ENCODE results near the gene REV3L.

The REV3L gene

DNA sequence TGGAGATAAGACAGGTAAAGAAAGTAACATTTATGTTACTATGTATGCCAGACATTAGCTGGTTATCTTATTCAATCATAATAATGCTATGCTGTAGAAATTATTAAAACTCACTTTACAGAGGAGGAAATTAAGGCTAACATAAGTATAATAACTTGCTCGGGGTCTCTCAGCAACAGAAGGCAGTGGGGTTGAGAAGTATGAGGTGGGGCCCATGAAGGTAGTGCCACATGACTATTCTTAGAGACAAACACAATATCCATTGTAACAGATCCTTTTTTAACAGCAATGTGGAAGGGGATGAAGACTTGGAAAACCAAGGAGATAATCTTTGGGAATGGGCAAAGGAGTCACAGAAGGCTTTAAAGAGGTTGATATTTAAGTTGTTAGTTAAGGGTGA is 11.5 kb downstream of the REV3L start:
- no peak for DNase-seq (ENCODE audit: extremely low spot score, insufficient read length, low read depth)
- FAIRE-seq: no peak

DNA sequence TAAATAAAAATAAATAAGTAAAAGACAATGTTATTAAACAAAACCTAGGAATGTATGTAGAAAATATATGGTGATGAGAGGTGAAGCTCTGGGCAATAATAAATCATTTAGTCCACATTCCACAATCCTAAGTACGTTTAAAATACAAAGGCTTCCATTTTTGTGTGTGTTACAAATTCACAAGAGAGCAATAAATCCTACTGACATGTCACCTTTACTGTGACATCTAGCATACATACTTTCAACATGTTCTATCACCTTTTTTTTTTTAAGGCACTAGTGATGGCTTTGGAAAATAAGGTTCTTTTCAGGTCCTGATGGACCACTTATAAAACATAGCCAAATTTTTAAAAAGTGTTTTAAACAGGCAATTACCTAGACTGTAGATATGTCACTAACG is 12.0 kb downstream of the REV3L start:
- DNase-seq (ENCODE audit: extremely low spot score, insufficient read length, low read depth): no peak
- no peak for FAIRE-seq

DNA sequence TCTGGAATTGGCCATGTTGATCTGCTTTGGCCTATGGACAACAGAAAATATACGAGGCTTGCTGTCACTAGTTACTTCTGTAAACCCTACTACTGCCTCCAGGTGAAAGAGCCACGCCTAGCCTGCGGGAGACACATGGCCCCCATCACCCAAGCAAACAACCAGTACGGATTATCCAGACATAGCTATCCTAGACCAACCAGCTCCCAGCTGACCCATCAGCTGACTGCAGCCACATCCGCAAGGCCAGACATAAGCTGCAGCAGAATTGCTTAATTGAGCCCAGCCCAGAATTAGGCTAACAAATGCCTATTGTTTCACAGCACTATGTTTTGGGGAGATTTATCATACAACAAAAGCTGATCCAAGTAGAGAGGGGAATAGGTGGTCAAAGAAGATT is 13.5 kb downstream of the REV3L start:
- DNase-seq (ENCODE audit: extremely low spot score, insufficient read length, low read depth) (no peak), FAIRE-seq (no peak)

DNA sequence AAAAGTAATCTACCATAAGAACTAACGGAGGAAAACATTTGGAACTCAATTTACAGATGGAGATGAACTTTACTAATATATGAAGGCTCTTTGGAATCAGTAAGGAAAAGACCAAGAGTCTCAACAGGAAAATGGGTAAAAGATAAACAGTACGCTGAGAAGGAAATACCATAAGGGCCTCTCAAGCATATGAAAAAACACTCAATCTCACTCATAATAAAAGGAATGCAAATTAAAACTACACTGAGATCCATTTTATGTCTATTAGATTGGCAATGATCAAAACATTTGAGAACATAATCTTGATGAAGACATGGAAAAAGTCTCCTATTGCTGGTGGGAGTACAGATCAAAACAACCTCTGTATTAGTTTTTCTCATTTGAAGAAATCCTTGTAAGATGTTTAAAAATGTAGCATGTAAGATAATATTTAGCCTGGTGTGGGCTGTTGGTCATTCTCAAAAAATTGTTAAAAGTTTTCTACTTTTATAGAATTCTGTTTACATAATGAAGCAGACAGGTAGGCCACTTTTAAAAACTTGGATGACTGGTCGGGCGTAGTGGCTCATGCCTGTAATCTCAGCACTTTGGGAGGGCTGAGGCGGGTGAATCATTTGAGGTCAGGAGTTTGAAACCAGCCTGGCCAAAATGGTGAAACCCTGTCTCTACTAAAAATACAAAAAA is 14.5 kb downstream of the REV3L start:
- DNase-seq (ENCODE audit: extremely low spot score, insufficient read length, low read depth) (no peak), FAIRE-seq (no peak)

GRCh38 chr6:111464184-111464583 is 18.8 kb downstream of the REV3L start:
- FAIRE-seq: no peak

DNA sequence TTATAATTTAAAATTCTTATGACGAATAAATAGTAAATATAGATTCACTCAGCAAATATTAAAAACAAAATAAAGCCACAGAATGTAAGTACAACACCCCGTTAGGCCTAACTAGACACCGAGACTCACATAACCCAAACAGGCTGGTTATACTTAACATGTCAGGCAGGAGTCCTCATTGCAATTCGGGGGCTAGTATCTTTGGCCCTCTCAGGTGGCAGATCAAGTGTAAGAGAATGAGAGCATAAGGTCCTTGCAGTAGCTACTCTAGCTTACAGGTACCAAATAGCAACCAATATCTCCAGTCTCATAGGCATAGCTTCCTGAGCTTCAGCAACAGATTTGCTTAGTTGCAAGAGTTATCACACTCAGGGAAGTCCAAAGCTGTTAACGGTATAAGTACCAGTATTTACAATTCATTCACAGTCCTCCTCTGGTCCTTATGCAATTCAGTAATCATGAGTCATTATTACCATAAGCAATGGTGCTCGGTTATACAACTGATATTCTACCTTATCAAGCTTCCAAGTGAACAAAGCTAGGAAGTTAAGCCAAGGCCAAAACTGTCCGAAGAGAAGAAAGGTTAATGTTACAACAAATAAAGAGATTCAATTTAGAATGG is 20.1 kb downstream of the REV3L start:
- FAIRE-seq (no peak), DNase-seq (ENCODE audit: extremely low spot score, insufficient read length, low read depth) (no peak)

More at GRCh38 chr6:111464184-111464583, 18.8 kb downstream of the REV3L start:
- DNase-seq (ENCODE audit: extremely low spot score, insufficient read length, low read depth): no peak

DNA sequence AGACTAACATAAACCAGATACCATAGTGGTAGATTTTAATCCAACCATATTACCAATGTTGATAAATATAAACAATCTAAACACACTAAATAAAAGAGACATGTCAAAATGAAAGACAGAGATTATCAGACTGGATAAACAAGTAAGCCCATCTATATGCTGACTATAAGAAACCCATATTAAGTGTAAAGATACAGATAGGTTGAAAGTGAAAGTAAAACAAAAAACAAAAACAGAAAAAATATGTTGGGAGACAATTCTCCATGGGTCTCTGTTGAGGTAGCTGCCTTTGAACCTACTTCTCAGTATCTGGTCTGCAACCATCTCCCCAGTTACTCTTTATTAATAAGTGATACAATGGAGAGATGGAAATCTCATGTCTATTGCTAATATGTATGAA is 21.2 kb downstream of the REV3L start:
- DNase-seq (ENCODE audit: extremely low spot score, insufficient read length, low read depth) (no peak), FAIRE-seq (peak; percentile 53)

- FAIRE-seq (no peak), DNase-seq (ENCODE audit: extremely low spot score, insufficient read length, low read depth) (no peak)
Measured at GRCh38 chr6:111458670-111459232, 24.3 kb downstream of the REV3L start.

- no peak for FAIRE-seq
- DNase-seq (ENCODE audit: extremely low spot score, insufficient read length, low read depth): no peak
Measured at GRCh38 chr6:111456208-111456607, 26.8 kb downstream of the REV3L start.

- FAIRE-seq (no peak), DNase-seq (ENCODE audit: extremely low spot score, insufficient read length, low read depth) (no peak)
Measured at GRCh38 chr6:111450636-111451035, 32.4 kb downstream of the REV3L start.

DNA sequence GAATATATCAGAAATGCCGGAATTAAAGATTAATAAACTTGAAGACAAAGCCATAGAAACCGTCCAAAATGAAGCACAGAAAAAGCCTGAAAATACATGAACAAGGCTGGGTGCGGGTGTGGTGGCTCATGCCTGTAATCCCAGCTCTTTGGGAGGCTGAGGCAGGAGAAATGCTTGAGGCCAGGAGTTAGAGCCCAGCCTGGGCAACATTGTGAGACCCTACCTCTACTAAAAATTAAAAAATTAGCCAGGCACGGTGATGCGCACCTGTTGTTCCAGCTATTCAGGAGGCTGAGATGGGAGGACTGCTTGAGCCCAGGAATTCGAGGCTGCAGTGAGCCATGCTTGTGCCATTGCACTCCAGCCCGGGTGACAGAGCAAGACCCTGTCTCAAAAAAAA is 32.9 kb downstream of the REV3L start:
- FAIRE-seq (no peak), DNase-seq (ENCODE audit: extremely low spot score, insufficient read length, low read depth) (no peak)

DNA sequence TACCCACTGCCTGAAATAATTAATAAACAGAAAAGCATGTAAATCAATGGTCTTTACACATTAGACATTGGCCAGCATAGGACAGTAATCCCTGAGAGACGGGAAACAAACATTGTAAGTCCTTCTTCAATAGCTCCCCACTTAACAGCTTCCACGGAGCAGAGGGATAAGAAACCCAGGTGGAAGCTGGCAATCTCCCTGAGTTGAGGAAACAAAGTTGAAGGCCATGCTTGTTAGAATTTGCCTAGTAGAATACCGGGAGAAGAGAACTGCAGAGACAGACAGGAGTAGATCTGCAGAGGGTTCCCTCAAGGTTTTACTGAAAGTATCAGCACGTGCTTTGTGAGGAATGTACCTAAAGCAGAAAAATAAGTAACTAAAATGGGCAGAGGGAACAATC is 33.9 kb downstream of the REV3L start:
- DNase-seq (ENCODE audit: extremely low spot score, insufficient read length, low read depth) (no peak), FAIRE-seq (no peak)

DNA sequence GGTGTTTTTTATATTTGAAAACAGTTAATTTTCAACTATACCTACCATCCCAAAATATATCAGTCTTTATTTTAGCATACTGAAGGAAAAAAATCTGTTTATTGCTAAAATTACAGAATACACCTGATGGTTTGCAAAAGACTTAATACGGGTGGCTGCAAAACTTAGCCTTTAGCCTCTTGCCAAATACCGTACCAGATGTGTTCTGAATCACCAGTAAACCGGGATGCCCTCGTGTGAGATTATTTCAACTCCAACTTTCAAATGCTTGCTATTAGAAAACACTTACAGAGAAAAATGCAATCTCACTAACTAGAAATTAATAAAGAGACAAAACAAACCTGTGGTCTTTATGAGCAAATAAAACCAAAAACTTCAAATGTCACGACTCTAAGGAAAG is 36.0 kb downstream of the REV3L start:
- no peak for DNase-seq (ENCODE audit: extremely low spot score, insufficient read length, low read depth)
- FAIRE-seq: no peak

DNA sequence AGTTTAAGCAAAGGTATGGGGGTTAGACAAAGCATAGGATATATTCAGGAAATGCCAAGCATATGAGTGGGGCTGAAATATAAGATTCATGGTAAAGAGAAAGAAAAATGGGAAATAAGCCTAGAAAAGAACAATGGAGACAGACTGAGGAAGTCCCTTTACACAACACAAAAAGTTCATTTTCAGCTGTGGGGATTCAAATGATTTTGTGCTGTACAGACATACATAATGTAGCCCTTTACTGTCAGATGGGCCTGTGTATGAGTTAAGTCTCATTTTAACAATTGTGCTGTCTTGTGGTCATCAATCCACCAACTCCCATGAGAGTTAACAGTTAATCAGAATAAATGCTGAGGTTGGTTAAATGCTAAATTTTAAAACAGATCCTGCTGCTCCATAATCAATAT is 37.2 kb downstream of the REV3L start:
- no peak for DNase-seq (ENCODE audit: extremely low spot score, insufficient read length, low read depth)
- no peak for FAIRE-seq

GRCh38 chr6:111444794-111445193 is 38.2 kb downstream of the REV3L start:
- FAIRE-seq (no peak), DNase-seq (ENCODE audit: extremely low spot score, insufficient read length, low read depth) (no peak)

GRCh38 chr6:111441678-111442243 is 41.3 kb downstream of the REV3L start:
- FAIRE-seq (peak; percentile 31), DNase-seq (ENCODE audit: extremely low spot score, insufficient read length, low read depth) (no peak)

GRCh38 chr6:111439171-111439570 is 43.8 kb downstream of the REV3L start:
- FAIRE-seq: no peak
- DNase-seq (ENCODE audit: extremely low spot score, insufficient read length, low read depth): no peak

DNA sequence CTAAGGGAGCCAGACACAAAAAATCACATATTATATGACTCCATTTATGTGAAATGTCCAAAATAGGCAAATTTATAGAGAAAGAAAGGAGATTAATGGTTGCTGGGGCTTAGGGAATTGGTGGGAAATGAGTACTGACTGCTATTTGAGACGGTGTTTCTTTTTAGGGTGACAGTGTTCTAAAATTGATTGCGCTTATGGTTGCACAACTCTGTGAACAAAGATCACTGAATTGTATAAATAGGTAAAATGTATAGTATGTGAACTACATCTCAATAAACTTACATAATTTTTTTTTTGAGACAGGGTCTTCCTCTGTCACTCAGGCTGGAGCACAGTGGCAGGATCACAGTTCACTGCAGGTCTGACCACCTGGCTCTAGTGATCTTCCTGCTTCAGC is 45.4 kb downstream of the REV3L start:
- DNase-seq (ENCODE audit: extremely low spot score, insufficient read length, low read depth) (no peak), FAIRE-seq (no peak)

GRCh38 chr6:111432511-111432910 is 50.5 kb downstream of the REV3L start:
- DNase-seq (ENCODE audit: extremely low spot score, insufficient read length, low read depth): no peak
- FAIRE-seq: no peak

GRCh38 chr6:111430605-111431376 is 52.2 kb downstream of the REV3L start:
- FAIRE-seq (no peak), DNase-seq (ENCODE audit: extremely low spot score, insufficient read length, low read depth) (no peak)

GRCh38 chr6:111429571-111429970 is 53.4 kb downstream of the REV3L start:
- FAIRE-seq: no peak
- DNase-seq (ENCODE audit: extremely low spot score, insufficient read length, low read depth): no peak

All from GM18507 (cell line).